Neural cell (in vitro differentiated cells): ENCODE results near the gene FAM53A.

ENCODE experiments used
- CTCF ChIP-seq: fragments of 450-650 bp; IDR thresholded peaks from 2 replicates; pipeline ENCODE4 v1.5.1; 2014; ENCODE audit warnings: antibody characterized with exemption, mild to moderate bottlenecking, moderate library complexity; ENCODE audit not compliant: poor library complexity, severe bottlenecking
- MXI1 ChIP-seq: fragments of 450-650 bp; conservative IDR thresholded peaks from 2 replicates; pipeline ENCODE4 v1.6.1; 2014; ENCODE audit warnings: antibody characterized with exemption, mild to moderate bottlenecking; ENCODE audit not compliant: poor library complexity, severe bottlenecking
- REST ChIP-seq: IDR thresholded peaks from 2 replicates; pipeline ENCODE4 v1.6.1; 2012; ENCODE audit warnings: borderline replicate concordance
- TAF1 ChIP-seq: IDR thresholded peaks from 2 replicates; pipeline ENCODE4 v1.6.1; 2012; ENCODE audit warnings: low read depth

DNA sequence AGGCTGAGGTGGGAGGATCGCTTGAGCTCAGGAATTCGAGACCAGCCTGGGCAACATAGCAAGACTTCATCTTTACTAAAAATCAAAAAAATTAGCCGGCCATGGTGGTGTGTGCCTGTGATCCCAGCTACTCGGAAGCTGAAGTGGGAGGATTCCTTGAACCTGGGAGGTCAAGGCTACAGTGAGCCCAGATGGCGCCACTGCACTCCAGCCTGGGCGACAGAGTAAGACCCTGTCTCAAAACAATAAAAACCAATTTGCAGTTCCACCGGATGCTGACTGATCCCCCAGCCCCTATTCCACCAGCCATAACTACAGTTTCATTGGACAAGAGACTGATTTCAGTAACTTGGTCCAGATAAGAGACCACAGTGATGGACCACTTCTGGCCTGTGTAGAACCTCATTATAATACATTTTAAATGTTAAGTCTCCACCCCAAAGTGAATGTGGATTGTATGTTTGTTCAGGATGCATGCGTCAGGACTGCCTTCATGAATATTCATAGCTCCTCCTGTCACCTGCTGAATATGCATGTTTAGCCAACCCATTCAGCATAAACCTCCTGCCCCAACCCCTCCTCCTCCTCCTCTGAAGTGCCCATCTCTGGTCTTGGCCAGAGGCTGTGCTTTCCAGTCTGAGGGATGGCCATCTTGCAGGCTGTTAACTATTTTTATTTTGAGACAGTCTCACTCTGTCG is 30.3 kb upstream of the FAM53A start:
- TF ChIP-seq REST (no peak), CTCF (no peak), TAF1 (no peak), MXI1 (no peak)
